Fibroblast of lung (primary cell): Measurements from ENCODE around the gene SLC7A6. TPM values are rescaled to one million over a fixed set of nuclear protein-coding genes. Genes with fewer than 3 reads are reported as not detected.
A peak's percentile ranks its signal among the peaks of the same experiment; 100 is the strongest.

Experiments
- DNase-seq, 2 donors: peaks; one replicate each; pipeline versions ENCODE4 v3.0.0 to v3.0.0-alpha.2; 2010; ENCODE audit warnings: low read depth in 2 of 2
- H2AFZ ChIP-seq: 2 replicates; pipeline ENCODE4 v1.5.1; 2012; ENCODE audit warnings: low read length, control low read depth, inconsistent platforms
- H3K27ac ChIP-seq: 2 replicates; pipeline ENCODE4 v1.5.1; 2011; ENCODE audit warnings: low read length, control low read depth; ENCODE audit not compliant: insufficient read depth
- H3K27me3 ChIP-seq: 2 replicates; pipeline ENCODE4 v1.5.1; 2011; ENCODE audit warnings: mild to moderate bottlenecking, low read length; ENCODE audit not compliant: control insufficient read depth, insufficient read depth
- H3K36me3 ChIP-seq: 2 replicates; pipeline ENCODE4 v1.5.1; 2011; ENCODE audit warnings: low read length; ENCODE audit not compliant: control insufficient read depth, insufficient read depth
- H3K4me1 ChIP-seq: 2 replicates; pipeline ENCODE4 v1.5.1; 2011; ENCODE audit warnings: low read length; ENCODE audit not compliant: control insufficient read depth, insufficient read depth; ENCODE audit errors: extremely low read depth
- H3K4me2 ChIP-seq: 2 replicates; pipeline ENCODE4 v1.5.1; 2011; ENCODE audit warnings: low read length, control low read depth; ENCODE audit not compliant: insufficient read depth; ENCODE audit errors: extremely low read depth
- H3K4me3 ChIP-seq, 4 experiments: fragments of 200-600 bp in 1 of 4; sonication (generic) in 1 of 4; replicated peaks in 1 of 4; 2 replicates each; pipeline ENCODE4 v1.5.1; 2011 to 2016; ENCODE audit warnings: low read length in 4 of 4, low read depth in 3 of 4, mild to moderate bottlenecking in 3 of 4, control low read depth in 2 of 4, inconsistent platforms in 1 of 4, mixed read lengths in 1 of 4; ENCODE audit not compliant: insufficient read depth in 1 of 4; ENCODE audit errors: control extremely low read depth in 1 of 4
- H3K79me2 ChIP-seq: 2 replicates; pipeline ENCODE4 v1.5.1; 2012; ENCODE audit warnings: mild to moderate bottlenecking, low read length, inconsistent platforms; ENCODE audit not compliant: control insufficient read depth, insufficient read depth
- H3K9ac ChIP-seq: 2 replicates; pipeline ENCODE4 v1.5.1; 2011; ENCODE audit warnings: mild to moderate bottlenecking, low read length, control low read depth; ENCODE audit not compliant: insufficient read depth
- H3K9me3 ChIP-seq: 2 replicates; pipeline ENCODE4 v1.5.1; 2012; ENCODE audit warnings: low read depth, low read length; ENCODE audit not compliant: control insufficient read depth, insufficient read depth
- H4K20me1 ChIP-seq: 2 replicates; pipeline ENCODE4 v1.5.1; 2011; ENCODE audit warnings: low read length; ENCODE audit not compliant: control insufficient read depth, insufficient read depth; ENCODE audit errors: extremely low read depth
- CTCF ChIP-seq, 2 donors: IDR thresholded peaks in 1 of 2; conservative IDR thresholded peaks in 1 of 2; 1 replicate in 1 of 2; 2 replicates in 1 of 2; pipeline ENCODE4 v1.5.1; 2011 to 2012; ENCODE audit warnings: low read length in 2 of 2, control low read depth in 1 of 2, inconsistent platforms in 1 of 2, low read depth in 1 of 2, mild to moderate bottlenecking in 1 of 2
- EZH2 ChIP-seq: IDR thresholded peaks from 2 replicates; pipeline ENCODE4 v1.5.1; 2012; ENCODE audit warnings: low read length, control low read depth, mild to moderate bottlenecking; ENCODE audit errors: missing control alignments
- polyA plus RNA-seq, 2 donors: library from polyadenylated mRNA; depleted of rRNA in 1 of 2; stranded (reverse) in 1 of 2; unstranded in 1 of 2; fragments of >200 nt; gene quantifications; 2 replicates each; pipeline ENCODE4 v1.2.1, GENCODE V29; 2011 to 2012; ENCODE audit warnings: missing spikeins in 1 of 2
- total RNA-seq: library from RNA; depleted of rRNA; stranded (reverse); fragments of >200 nt; gene quantifications from 2 replicates; pipeline ENCODE4 v1.2.1, GENCODE V29; 2014

Gene SLC7A6
- total and polyA plus RNA-seq, 2 donors (not counting 1 experiment from before 2014, with no cell fraction given): 11.9 to 19.0 TPM

GRCh38 chr16:68259007-68259825 lies 5.1 kb upstream of the SLC7A6 start:
- Histone ChIP-seq H3K4me1 (peaks cover 2% of the 10 kb centered on the region), H3K4me2 (no peak overlapping the region), H3K27me3 (no peaks in the 10 kb centered on the region), H2AFZ (no peak overlapping the region), H4K20me1 (no peaks in the 10 kb centered on the region), H3K4me3 (no peak overlapping the region), H3K27ac (no peak overlapping the region), H3K79me2 (no peaks in the 10 kb centered on the region), H3K36me3 (peaks cover 15% of the 10 kb centered on the region), H3K9me3 (no peaks in the 10 kb centered on the region), H3K9ac (no peak overlapping the region)
- no peak for DNase-seq
- TF ChIP-seq EZH2 (no peak), CTCF (conservative IDR thresholded peaks at IDR 0.05 in 1 of 2, IDR thresholded peaks at IDR 0.05 in 1 of 2; ENCODE audit: low read depth in 1 of 2, low read length in 2 of 2) (no peak)

GRCh38 chr16:68263559-68264127 lies 683 bp upstream of the SLC7A6 start:
- Histone ChIP-seq H4K20me1 (no peaks in the 10 kb centered on the region), H3K4me1 (peaks cover 5% of the 10 kb centered on the region), H3K27ac (peak overlapping the region; percentile 98), H3K79me2 (peaks cover 30% of the 10 kb centered on the region), H2AFZ (peak overlapping the region; percentile 80), H3K9me3 (no peaks in the 10 kb centered on the region), H3K9ac (peak overlapping the region; percentile 95), H3K4me2 (peak overlapping the region; percentile 73), H3K36me3 (peaks cover 7% of the 10 kb centered on the region), H3K4me3 (peak overlapping the region; percentile 52 to 99 (median 74)), H3K27me3 (no peaks in the 10 kb centered on the region)
- DNase-seq: no peak
- TF ChIP-seq CTCF (conservative IDR thresholded peaks at IDR 0.05 in 1 of 2, IDR thresholded peaks at IDR 0.05 in 1 of 2; ENCODE audit: low read depth in 1 of 2, low read length in 2 of 2) (peak in 1 of 2 donors; percentile 59), EZH2 (no peak)

- peak overlapping the region; percentile 85 for H2AFZ ChIP-seq
- H3K4me3 ChIP-seq: peak overlapping the region; percentile 79 to 99 (median 94)
- H3K4me1 ChIP-seq: peaks cover 5% of the 10 kb centered on the region
- H4K20me1 ChIP-seq: no peaks in the 10 kb centered on the region
- H3K79me2 ChIP-seq: peaks cover 45% of the 10 kb centered on the region
- H3K36me3 ChIP-seq: peaks cover 1% of the 10 kb centered on the region
- peak overlapping the region; percentile 99 for H3K4me2 ChIP-seq
- H3K9me3 ChIP-seq: no peaks in the 10 kb centered on the region
- TF ChIP-seq CTCF (conservative IDR thresholded peaks at IDR 0.05 in 1 of 2, IDR thresholded peaks at IDR 0.05 in 1 of 2; ENCODE audit: low read depth in 1 of 2, low read length in 2 of 2): no peak
- TF ChIP-seq EZH2: no peak
- H3K9ac ChIP-seq: peak overlapping the region; percentile 95
- peak overlapping the region; percentile 98 for H3K27ac ChIP-seq
- no peaks in the 10 kb centered on the region for H3K27me3 ChIP-seq
- DNase-seq: peak; percentile 46 to 79
These were observed 973 bp downstream of the SLC7A6 start for GRCh38 chr16:68265078-68265920.
